GM12878 (cell line): Measurements from ENCODE around the gene DTD2. TPM values are rescaled to one million over a fixed set of nuclear protein-coding genes. Genes with fewer than 3 reads are reported as not detected.

Experiments
- ATAC-seq: fragments of 200-7000 bp; cut with Tn5 transposase; 3 replicates; pipeline ENCODE4 v1.9.1; 2020; ENCODE audit warnings: mild to moderate bottlenecking, moderate library complexity
- BruUV-seq: library from RNA; stranded (reverse); fragments of 400-500 nt; replicated peaks from 2 replicates; lab custom pipeline; 2021; lab: Mats Ljungman, UMichigan
- CTCF ChIA-PET: fragments of 300-600 bp; sonication (Branson Sonifier 250); formaldehyde crosslinking; extraction: SDS; loops from one replicate; lab custom pipeline; 2021; ENCODE audit warnings: inconsistent platforms; lab: Yijun Ruan, JAX
- POLR2A ChIA-PET: fragments of 350-600 bp; formaldehyde crosslinking; extraction: SDS; loops from one replicate; lab custom pipeline; 2021; ENCODE audit warnings: inconsistent platforms; lab: Charles Lee
- RAD21 ChIA-PET: fragments of 300-600 bp; sonication (Branson Sonifier 250); formaldehyde crosslinking; loops from one replicate; lab custom pipeline; 2023; ENCODE audit warnings: antibody characterized with exemption; ENCODE audit not compliant: unreplicated experiment; lab: Charles Lee
- SMC1A ChIA-PET: fragments of 300-600 bp; sonication (Branson Sonifier 250); formaldehyde crosslinking; loops from one replicate; lab custom pipeline; 2023; ENCODE audit not compliant: unreplicated experiment, uncharacterized antibody; lab: Charles Lee
- DNase-seq: peaks from one replicate; pipeline ENCODE4 v3.0.0-alpha.2; 2011; ENCODE audit warnings: low read depth, low spot score
- FAIRE-seq: peaks from 3 replicates; lab custom pipeline; 2011; peaks lifted over from hg19 to GRCh38; lab: Jason Lieb, UNC
- H2AFZ ChIP-seq: 2 replicates; pipeline ENCODE4 v1.6.0; 2011; ENCODE audit warnings: low read depth, low read length, control low read depth; ENCODE audit not compliant: control insufficient read depth
- H3K27ac ChIP-seq: 2 replicates; pipeline ENCODE4 v1.5.1; 2011; ENCODE audit warnings: control low read depth; ENCODE audit not compliant: control insufficient read depth, insufficient read depth
- H3K27me3 ChIP-seq, 2 experiments: replicated peaks in 1 of 2; 2 replicates each; pipeline versions ENCODE4 v1.6.0 to v1.6.1; 2011; ENCODE audit warnings: low read length in 1 of 2; ENCODE audit not compliant: control insufficient read depth in 2 of 2, insufficient read depth in 2 of 2
- H3K36me3 ChIP-seq, 2 experiments: 2 replicates each; pipeline ENCODE4 v1.5.1; 2011; ENCODE audit warnings: low read length in 1 of 2; ENCODE audit not compliant: control insufficient read depth in 2 of 2, insufficient read depth in 2 of 2
- H3K4me1 ChIP-seq: 2 replicates; pipeline ENCODE4 v1.6.1; 2011; ENCODE audit warnings: mild to moderate bottlenecking, low read length, moderate library complexity, mixed read lengths; ENCODE audit not compliant: control insufficient read depth, insufficient read depth
- H3K4me2 ChIP-seq: 2 replicates; pipeline ENCODE4 v1.6.0; 2011; ENCODE audit warnings: control low read depth; ENCODE audit not compliant: control insufficient read depth, insufficient read depth
- H3K4me3 ChIP-seq: fragments of 200-600 bp; sonication (generic); 2 replicates; pipeline ENCODE4 v1.5.1; 2016
- H3K79me2 ChIP-seq: 2 replicates; pipeline ENCODE4 v1.6.0; 2011; ENCODE audit warnings: low read length; ENCODE audit not compliant: control insufficient read depth, insufficient read depth
- H3K9ac ChIP-seq: 2 replicates; pipeline ENCODE4 v1.8.0; 2011; ENCODE audit warnings: low read length, control low read depth, mixed read lengths; ENCODE audit not compliant: control insufficient read depth, insufficient read depth
- H3K9me3 ChIP-seq: replicated peaks from 3 replicates; pipeline ENCODE4 v1.5.1; 2011; ENCODE audit warnings: mild to moderate bottlenecking, low read length; ENCODE audit not compliant: control insufficient read depth, insufficient read depth
- H4K20me1 ChIP-seq: 2 replicates; pipeline ENCODE4 v1.6.0; 2011; ENCODE audit not compliant: control insufficient read depth, insufficient read depth
- EZH2 ChIP-seq: IDR thresholded peaks from 2 replicates; pipeline ENCODE4 v1.6.1; 2012; ENCODE audit warnings: low read depth, mild to moderate bottlenecking, control low read depth, inconsistent platforms, low read length, borderline replicate concordance; ENCODE audit not compliant: control insufficient read depth
- GATAD2B ChIP-seq: fragments of 450-650 bp; conservative IDR thresholded peaks from 2 replicates; pipeline ENCODE4 v1.6.1; 2017; ENCODE audit warnings: low read depth, mild to moderate bottlenecking, moderate library complexity
- NFYA ChIP-seq: IDR thresholded peaks from 2 replicates; pipeline ENCODE4 v1.6.1; 2011; ENCODE audit warnings: low read depth, mild to moderate bottlenecking, low read length, improper control_type of control experiment, borderline replicate concordance
- RBBP5 ChIP-seq: fragments of 200-600 bp; sonication (generic); conservative IDR thresholded peaks from 2 replicates; pipeline ENCODE4 v1.6.1; 2016
- SUPT20H ChIP-seq: IDR thresholded peaks from 2 replicates; pipeline ENCODE4 v1.6.1; 2011; ENCODE audit warnings: low read depth, mild to moderate bottlenecking, low read length, moderate library complexity, borderline replicate concordance; ENCODE audit not compliant: control insufficient read depth
- WGBS: methylation state at CpG from one replicate; pipeline ENCODE4 v1.1.6; 2016; ENCODE audit warnings: low lambda C conversion rate; ENCODE audit not compliant: insufficient replicate concordance, insufficient coverage; ENCODE audit errors: missing lambda C conversion rate; 5-methylcytosine and 5-hydroxymethylcytosine counted together
- in situ Hi-C: fragments of 300-500 bp; cut with MboI; formaldehyde crosslinking; loops from 9 replicates; pipeline ENCODE4 v1.14.3; 2018; ENCODE audit warnings: mixed read lengths
- intact Hi-C: fragments of 100-400 bp; cut with micrococcal nuclease; formaldehyde crosslinking; loops from one replicate; pipeline ENCODE4 v1.14.2; 2022; ENCODE audit not compliant: unreplicated experiment
- polyA plus RNA-seq, 11 experiments: library from polyadenylated mRNA; depleted of rRNA in 4 of 11; unstranded in 6 of 11; stranded (reverse) in 5 of 11; fragments of >200 nt; fragmentation: Nextera tagmentation in 4 of 11; fragmentation: Illumina TruSeq in 1 of 11; extraction: Ambion mirVana in 4 of 11; extraction: Trizol in 1 of 11; gene quantifications; 1 replicate in 1 of 11; 2 replicates in 10 of 11; pipeline versions ENCODE4 v1.2.1 to v1.2.3, GENCODE V29; 2011 to 2016; ENCODE audit warnings: inconsistent platforms in 2 of 11, missing spikeins in 2 of 11, low read depth in 1 of 11
- total RNA-seq, 4 experiments: library from RNA; depleted of rRNA in 3 of 4; stranded (reverse); fragments of >200 nt in 3 of 4; fragmentation: Illumina TruSeq in 1 of 4; extraction: Trizol in 1 of 4; gene quantifications; 2 replicates each; pipeline versions ENCODE4 v1.2.1 to v1.2.3, GENCODE V29; 2013 to 2021
- TF ChIP-seq, protein P1 (sequence below): IDR thresholded peaks from 2 replicates; pipeline ENCODE4 v1.6.1; 2012; ENCODE audit warnings: improper control_type of control experiment, low read depth, low read length; ENCODE audit not compliant: insufficient replicate concordance

DTD2 gene
- total and polyA plus RNA-seq, 10 of the 15 experiments (the other 5 are each of a cell fraction or from before 2014, with no cell fraction given): 4.5 to 32.8 (median 15.9) TPM

- no peaks in the 10 kb centered on the region for H3K9me3 ChIP-seq
- in situ Hi-C loops: no loop called here
- BruUV-seq: no TSS peak
- 73% methylated on average over 6 of the region's 6 CpGs for WGBS
- no peak overlapping the region for H3K4me3 ChIP-seq
- intact Hi-C loops: no loop called here
- no peaks in the 10 kb centered on the region for H4K20me1 ChIP-seq
- no peak for DNase-seq
- H3K36me3 ChIP-seq: no peaks in the 10 kb centered on the region
- no peak overlapping the region for H3K4me2 ChIP-seq
- H3K27ac ChIP-seq: no peak overlapping the region
- H2AFZ ChIP-seq: no peak overlapping the region
- CTCF ChIA-PET: no interaction called here
- no peaks in the 10 kb centered on the region for H3K79me2 ChIP-seq
- TF ChIP-seq SUPT20H (no peak), NFYA (no peak), EZH2 (no peak), GATAD2B (no peak), RBBP5 (no peak)
- TF ChIP-seq, protein P1, sequence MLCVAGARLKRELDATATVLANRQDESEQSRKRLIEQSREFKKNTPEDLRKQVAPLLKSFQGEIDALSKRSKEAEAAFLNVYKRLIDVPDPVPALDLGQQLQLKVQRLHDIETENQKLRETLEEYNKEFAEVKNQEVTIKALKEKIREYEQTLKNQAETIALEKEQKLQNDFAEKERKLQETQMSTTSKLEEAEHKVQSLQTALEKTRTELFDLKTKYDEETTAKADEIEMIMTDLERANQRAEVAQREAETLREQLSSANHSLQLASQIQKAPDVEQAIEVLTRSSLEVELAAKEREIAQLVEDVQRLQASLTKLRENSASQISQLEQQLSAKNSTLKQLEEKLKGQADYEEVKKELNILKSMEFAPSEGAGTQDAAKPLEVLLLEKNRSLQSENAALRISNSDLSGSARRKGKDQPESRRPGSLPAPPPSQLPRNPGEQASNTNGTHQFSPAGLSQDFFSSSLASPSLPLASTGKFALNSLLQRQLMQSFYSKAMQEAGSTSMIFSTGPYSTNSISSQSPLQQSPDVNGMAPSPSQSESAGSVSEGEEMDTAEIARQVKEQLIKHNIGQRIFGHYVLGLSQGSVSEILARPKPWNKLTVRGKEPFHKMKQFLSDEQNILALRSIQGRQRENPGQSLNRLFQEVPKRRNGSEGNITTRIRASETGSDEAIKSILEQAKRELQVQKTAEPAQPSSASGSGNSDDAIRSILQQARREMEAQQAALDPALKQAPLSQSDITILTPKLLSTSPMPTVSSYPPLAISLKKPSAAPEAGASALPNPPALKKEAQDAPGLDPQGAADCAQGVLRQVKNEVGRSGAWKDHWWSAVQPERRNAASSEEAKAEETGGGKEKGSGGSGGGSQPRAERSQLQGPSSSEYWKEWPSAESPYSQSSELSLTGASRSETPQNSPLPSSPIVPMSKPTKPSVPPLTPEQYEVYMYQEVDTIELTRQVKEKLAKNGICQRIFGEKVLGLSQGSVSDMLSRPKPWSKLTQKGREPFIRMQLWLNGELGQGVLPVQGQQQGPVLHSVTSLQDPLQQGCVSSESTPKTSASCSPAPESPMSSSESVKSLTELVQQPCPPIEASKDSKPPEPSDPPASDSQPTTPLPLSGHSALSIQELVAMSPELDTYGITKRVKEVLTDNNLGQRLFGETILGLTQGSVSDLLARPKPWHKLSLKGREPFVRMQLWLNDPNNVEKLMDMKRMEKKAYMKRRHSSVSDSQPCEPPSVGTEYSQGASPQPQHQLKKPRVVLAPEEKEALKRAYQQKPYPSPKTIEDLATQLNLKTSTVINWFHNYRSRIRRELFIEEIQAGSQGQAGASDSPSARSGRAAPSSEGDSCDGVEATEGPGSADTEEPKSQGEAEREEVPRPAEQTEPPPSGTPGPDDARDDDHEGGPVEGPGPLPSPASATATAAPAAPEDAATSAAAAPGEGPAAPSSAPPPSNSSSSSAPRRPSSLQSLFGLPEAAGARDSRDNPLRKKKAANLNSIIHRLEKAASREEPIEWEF: no peak
- TF ChIP-seq, all 136 proteins: peak for 0
- ChIA-PET SMC1A (no interaction called here), POLR2A (no interaction called here), RAD21 (no interaction called here)
- H3K9ac ChIP-seq: no peak overlapping the region
- no peaks in the 10 kb centered on the region for H3K27me3 ChIP-seq
- ATAC-seq (no peak), FAIRE-seq (no peak)
- H3K4me1 ChIP-seq: no peaks in the 10 kb centered on the region; the same call in 1 of the 2 replicates
Measured at GRCh38 chr14:31466554-31466953, 9.2 kb upstream of the DTD2 start.
